Heart left ventricle (tissue), 13 donors: Measurements from ENCODE around the gene TRIM3.

Source experiments
- POLR2A ChIP-seq, 2 donors: fragments of 450-650 bp; IDR thresholded peaks; one replicate each; pipeline ENCODE4 v1.6.1; 2017; ENCODE audit warnings: antibody characterized with exemption in 2 of 2, mild to moderate bottlenecking in 2 of 2, moderate library complexity in 2 of 2
- TF ChIP-seq, protein P1 (sequence below), 12 donors: fragments of 200-600 bp; sonication (generic) in 4 of 12; IDR thresholded peaks; one replicate each; pipeline versions ENCODE4 v1.5.0 to v1.8.0; 2018 to 2022; ENCODE audit warnings: antibody characterized with exemption in 12 of 12, mild to moderate bottlenecking in 5 of 12
- donor health status: ischemic (EF 13 %, LVEDD 7.1; RV severe dilation, severe dysfunction).
- donor health status: DM: no; HTN: yes; CAD: no.
- donor health status: DM: no; HTN: no; CAD: no.
- donor health status: ischemic (EF 25% LVEDD 6.9; RV normal size, moderate dysfunction).
- donor health status: ischemic (EF 25% LVEDD 5.7; RV mildly dilated, moderate dysfunction).
- donor health status: ischemic (EF 35%, LVEDD 5.7; RV mildly dilated, moderate dysfunction).
- donor health status: nonischemic (EF 11% LVEDD 7.7; RV severe dilation, severe dysfunction).
- donor health status: DM: yes; HTN: yes; CAD: no.
- donor health status: PGD.
- donor health status: ischemic (EF 29% LVEDD 5.4; RV normal size, mild dysfunction).
- donor health status: nonischemic (EF 23%, LVEDD 6.1; RV moderate dilation, normal function).

GRCh38 chr11:6417907-6418556 lies 55.7 kb downstream of the TRIM3 start:
- no peak for TF ChIP-seq POLR2A (IDR thresholded peaks at IDR 0.05)
- TF ChIP-seq, protein P1, sequence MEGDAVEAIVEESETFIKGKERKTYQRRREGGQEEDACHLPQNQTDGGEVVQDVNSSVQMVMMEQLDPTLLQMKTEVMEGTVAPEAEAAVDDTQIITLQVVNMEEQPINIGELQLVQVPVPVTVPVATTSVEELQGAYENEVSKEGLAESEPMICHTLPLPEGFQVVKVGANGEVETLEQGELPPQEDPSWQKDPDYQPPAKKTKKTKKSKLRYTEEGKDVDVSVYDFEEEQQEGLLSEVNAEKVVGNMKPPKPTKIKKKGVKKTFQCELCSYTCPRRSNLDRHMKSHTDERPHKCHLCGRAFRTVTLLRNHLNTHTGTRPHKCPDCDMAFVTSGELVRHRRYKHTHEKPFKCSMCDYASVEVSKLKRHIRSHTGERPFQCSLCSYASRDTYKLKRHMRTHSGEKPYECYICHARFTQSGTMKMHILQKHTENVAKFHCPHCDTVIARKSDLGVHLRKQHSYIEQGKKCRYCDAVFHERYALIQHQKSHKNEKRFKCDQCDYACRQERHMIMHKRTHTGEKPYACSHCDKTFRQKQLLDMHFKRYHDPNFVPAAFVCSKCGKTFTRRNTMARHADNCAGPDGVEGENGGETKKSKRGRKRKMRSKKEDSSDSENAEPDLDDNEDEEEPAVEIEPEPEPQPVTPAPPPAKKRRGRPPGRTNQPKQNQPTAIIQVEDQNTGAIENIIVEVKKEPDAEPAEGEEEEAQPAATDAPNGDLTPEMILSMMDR (IDR thresholded peaks at IDR 0.05), result no peak
